HCT116 (cell line): ENCODE data around the gene ECEL1.

Source experiments
- CBX3 ChIP-seq: IDR thresholded peaks from 2 replicates; pipeline ENCODE4 v1.6.1; 2012; ENCODE audit warnings: low read depth
- CTCF ChIP-seq, 3 experiments: fragments of 200-600 bp in 1 of 3; sonication (generic) in 1 of 3; IDR thresholded peaks in 2 of 3; conservative IDR thresholded peaks in 1 of 3; 2 replicates each; pipeline ENCODE4 v1.5.1; 2012 to 2017; ENCODE audit warnings: low read depth in 2 of 3, low read length in 2 of 3, antibody characterized with exemption in 1 of 3, borderline replicate concordance in 1 of 3, control low read depth in 1 of 3, mild to moderate bottlenecking in 1 of 3, mixed read lengths in 1 of 3, mixed run types in 1 of 3, moderate library complexity in 1 of 3; ENCODE audit not compliant: insufficient read depth in 1 of 3
- ELF1 ChIP-seq: IDR thresholded peaks from 2 replicates; pipeline ENCODE4 v1.6.1; 2012; ENCODE audit warnings: low read depth, borderline replicate concordance
- EZH2 ChIP-seq: fragments of 200-600 bp; sonication (generic); IDR thresholded peaks from 2 replicates; pipeline ENCODE4 v1.6.1; 2017; ENCODE audit warnings: antibody characterized with exemption, mixed run types
- POLR2A ChIP-seq: IDR thresholded peaks from 2 replicates; pipeline ENCODE4 v1.7.0; 2011; ENCODE audit warnings: borderline replicate concordance; ENCODE audit not compliant: insufficient read depth, insufficient read length; ENCODE audit errors: extremely low read depth
- POLR2AphosphoS5 ChIP-seq: IDR thresholded peaks from 2 replicates; pipeline ENCODE4 v1.6.1; 2011; ENCODE audit warnings: mild to moderate bottlenecking, low read depth, low read length, moderate library complexity
- SIN3A ChIP-seq: IDR thresholded peaks from 2 replicates; pipeline ENCODE4 v1.6.1; 2012; ENCODE audit warnings: low read depth
- YY1 ChIP-seq: IDR thresholded peaks from 2 replicates; pipeline ENCODE4 v1.6.1; 2011; ENCODE audit warnings: low read length, low read depth, moderate library complexity, mild to moderate bottlenecking; ENCODE audit not compliant: insufficient replicate concordance; ENCODE audit errors: extremely low read depth

- TF ChIP-seq CTCF (IDR thresholded peaks at IDR 0.05 in 2 of 3, conservative IDR thresholded peaks at IDR 0.05 in 1 of 3; ENCODE audit: borderline replicate concordance in 1 of 3, insufficient read depth in 1 of 3, low read depth in 2 of 3, low read length in 2 of 3), result no peak
- no peak for TF ChIP-seq EZH2
- TF ChIP-seq POLR2A, result no peak
- TF ChIP-seq YY1, result no peak
- no peak for TF ChIP-seq ELF1
- no peak for TF ChIP-seq SIN3A
- no peak for TF ChIP-seq POLR2AphosphoS5
- no peak for TF ChIP-seq CBX3
These were observed 32.2 kb upstream of the ECEL1 start, which contains the start of gene PRSS56 for GRCh38 chr2:232519581-232520438.
